Measurements from ENCODE around the gene ARHGDIG.

The ARHGDIG gene

DNA sequence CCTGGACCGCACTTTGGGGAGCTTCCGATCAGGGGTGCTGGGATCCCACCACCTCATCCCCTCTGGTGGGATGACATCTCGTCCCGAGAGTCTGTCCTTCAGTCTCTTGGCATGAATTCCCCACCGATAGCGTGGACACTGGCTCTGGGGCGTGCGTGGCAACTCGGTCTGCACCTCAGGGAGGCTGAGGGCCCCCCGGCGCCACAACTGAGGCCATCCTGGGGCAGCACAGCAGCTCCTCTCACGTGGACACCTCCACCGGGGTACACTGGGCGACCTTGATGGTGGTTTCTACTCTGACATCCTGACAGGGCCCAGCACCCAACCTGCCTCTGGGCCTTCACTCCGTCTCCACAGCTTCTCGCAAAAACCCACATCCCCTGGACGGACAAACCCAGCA is 11.1 kb downstream of the ARHGDIG start:
- TF ChIP-seq, protein P1, sequence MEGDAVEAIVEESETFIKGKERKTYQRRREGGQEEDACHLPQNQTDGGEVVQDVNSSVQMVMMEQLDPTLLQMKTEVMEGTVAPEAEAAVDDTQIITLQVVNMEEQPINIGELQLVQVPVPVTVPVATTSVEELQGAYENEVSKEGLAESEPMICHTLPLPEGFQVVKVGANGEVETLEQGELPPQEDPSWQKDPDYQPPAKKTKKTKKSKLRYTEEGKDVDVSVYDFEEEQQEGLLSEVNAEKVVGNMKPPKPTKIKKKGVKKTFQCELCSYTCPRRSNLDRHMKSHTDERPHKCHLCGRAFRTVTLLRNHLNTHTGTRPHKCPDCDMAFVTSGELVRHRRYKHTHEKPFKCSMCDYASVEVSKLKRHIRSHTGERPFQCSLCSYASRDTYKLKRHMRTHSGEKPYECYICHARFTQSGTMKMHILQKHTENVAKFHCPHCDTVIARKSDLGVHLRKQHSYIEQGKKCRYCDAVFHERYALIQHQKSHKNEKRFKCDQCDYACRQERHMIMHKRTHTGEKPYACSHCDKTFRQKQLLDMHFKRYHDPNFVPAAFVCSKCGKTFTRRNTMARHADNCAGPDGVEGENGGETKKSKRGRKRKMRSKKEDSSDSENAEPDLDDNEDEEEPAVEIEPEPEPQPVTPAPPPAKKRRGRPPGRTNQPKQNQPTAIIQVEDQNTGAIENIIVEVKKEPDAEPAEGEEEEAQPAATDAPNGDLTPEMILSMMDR (IDR thresholded peaks at IDR 0.05; ENCODE audit: borderline replicate concordance, insufficient read depth, low read depth, low read length), result no peak
- H3K4me3 ChIP-seq (ENCODE audit: low read depth, low read length), result no peak overlapping the region

DNA sequence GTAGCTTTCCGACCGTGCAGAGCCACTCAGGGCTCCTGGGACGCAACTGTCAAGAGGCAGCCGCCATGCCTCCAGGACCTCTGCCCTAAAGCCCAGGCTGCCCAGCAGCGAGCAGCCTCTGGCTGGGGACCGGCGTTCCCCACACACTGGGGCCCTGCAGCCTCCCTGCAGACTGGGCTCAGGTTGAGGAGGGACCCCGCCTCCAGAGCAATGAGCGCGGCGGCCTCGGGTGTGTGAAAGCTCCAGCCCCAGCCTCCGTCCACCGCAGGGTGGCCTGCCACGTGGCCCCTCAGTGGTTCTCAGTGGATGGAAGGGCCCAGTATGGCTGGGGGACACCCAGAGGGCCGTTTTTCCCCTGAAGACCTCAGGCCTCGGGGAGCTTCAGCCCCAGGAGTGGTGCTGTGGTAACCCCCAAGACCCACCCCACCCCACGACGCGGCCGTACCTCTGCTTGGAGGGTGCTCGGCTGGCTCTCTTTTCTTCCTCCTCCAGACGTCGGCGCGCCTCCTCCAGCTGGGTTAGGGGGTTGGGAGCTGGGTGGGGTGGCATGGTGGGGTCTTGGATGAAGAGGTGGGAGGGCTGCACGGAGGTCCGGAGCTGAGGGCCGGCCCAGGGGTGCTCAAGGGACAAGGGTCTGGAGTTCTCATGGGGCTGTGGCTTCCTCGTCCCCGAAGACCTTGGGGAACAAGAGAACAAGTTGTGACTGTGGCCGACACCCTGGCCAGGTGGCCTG is 12.8 kb downstream of the ARHGDIG start:
- TF ChIP-seq, protein P1 (IDR thresholded peaks at IDR 0.05; ENCODE audit: borderline replicate concordance, insufficient read depth, low read depth, low read length), result no peak
- no peak overlapping the region for H3K4me3 ChIP-seq (ENCODE audit: low read depth, low read length)

DNA sequence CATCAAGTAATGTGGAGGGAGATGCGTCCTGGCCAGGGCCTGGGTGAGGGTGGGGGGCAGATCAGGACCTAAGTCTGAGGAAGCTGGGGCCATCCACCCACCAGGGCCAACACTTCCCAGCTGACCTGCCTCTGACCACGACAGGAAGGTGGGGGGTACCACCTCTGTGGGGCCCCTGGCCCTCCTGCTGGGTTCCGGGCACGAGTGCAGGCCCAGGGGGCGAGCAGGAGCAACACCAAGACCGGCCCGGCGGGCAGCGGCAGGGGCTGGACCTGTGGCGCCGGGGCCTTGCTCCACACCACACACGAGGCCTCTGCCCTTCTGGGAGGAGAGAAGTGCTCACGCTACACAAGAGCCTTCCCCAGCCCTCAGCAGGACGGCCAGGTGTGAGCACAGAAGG is 15.9 kb downstream of the ARHGDIG start:
- TF ChIP-seq, protein P1 (IDR thresholded peaks at IDR 0.05; ENCODE audit: borderline replicate concordance, insufficient read depth, low read depth, low read length), result no peak

DNA sequence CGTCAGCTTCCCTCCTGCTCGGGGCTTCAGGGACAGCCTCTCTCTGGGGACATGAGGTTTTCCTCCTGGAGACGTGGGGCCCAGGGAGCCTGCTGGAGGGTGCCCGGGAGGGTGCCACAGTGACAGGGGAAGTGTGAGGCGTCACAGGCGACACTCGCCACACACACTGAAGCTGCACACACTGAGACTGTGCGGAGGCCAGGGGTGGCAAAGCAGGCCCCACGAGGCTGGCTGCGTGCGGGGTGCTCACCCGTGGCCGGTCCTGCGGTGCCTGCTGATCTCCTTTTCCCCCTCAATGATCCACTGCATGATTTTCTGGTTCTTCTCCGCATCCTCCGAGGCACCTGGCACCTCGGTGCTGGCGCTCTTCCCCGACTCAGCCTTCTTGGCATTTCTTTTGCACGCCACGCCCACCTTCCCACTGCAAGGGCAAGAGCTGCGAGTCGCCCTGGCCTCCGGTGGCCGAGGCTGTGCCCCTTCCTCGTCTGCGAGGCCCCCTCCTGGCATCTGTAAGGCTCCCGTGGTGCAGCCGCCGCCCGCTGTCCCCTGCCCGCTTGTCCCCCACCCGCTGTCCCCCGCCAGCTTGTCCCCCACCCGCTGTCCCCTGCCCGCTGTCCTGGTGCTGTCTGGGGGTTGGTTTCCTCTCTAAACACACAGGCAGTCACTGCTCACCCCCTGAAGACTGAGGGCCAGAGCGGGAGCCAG is 16.6 kb downstream of the ARHGDIG start:
- no peak overlapping the region for H3K4me3 ChIP-seq (ENCODE audit: low read depth, low read length)
- TF ChIP-seq, protein P1 (IDR thresholded peaks at IDR 0.05; ENCODE audit: borderline replicate concordance, insufficient read depth, low read depth, low read length), result no peak

More for the DNA sequence above, 15.9 kb downstream of the ARHGDIG start:
- H3K4me3 ChIP-seq (ENCODE audit: low read depth, low read length), result no peak overlapping the region

DNA sequence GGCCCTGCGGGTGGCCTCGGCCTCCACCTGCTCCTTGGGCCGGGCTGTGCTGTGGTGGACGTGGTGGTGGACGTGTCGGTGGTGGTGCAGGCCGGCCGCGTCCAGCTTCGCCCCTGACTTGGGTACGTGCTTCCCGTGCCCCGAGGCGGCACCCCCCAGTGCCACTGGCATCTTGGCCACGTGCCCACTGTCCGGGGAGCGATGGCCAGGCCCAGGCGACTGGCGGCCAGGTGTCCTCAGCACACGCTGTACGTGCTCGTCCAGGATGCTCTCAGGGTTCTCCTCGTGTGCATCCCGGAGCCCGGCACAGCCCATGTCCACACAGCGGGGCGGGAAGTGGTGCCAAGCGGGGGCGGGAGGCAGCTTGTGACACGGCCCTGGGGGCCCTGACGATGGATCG is 17.4 kb downstream of the ARHGDIG start:
- TF ChIP-seq, protein P1 (IDR thresholded peaks at IDR 0.05; ENCODE audit: borderline replicate concordance, insufficient read depth, low read depth, low read length), result no peak
- no peak overlapping the region for H3K4me3 ChIP-seq (ENCODE audit: low read depth, low read length)

DNA sequence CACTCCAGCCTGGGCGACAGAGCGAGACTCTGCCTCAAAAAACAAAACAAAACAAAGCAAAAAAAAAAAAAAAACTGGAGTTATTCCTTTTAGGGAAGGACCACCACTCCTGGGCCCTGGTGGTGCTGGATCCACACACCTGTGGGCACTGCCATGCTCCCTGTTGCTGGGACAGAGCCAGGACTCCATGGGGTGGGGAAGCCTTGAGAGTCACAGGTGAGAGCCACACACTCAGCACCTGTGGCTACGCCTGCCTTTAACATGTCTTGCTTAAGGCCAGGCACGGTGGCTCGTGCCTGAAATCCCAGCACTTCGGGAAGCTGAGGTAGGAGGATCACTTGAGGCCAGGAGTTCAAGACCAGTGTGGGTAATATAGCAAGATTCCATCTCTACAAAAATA is 20.8 kb downstream of the ARHGDIG start:
- TF ChIP-seq, protein P1 (IDR thresholded peaks at IDR 0.05; ENCODE audit: borderline replicate concordance, insufficient read depth, low read depth, low read length), result no peak

DNA sequence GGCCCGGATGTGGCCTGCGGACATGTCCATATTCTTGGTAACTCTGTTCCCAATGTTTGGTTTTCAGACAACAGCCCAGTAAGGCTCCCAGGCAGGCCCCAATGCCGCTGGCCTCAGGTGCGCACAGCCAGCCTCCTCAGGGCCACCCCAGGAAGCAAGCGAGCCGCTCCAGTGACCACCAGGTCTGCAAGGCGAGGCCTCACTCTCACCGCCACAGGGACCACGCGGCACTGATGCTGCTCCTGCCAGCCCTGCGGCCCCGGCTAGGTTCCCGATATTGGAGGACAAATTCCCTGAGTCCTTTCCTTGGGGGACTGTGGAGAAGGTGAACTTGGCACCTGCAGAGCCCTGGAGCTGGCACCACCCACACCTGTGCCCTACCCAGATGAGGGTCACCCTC is 21.6 kb downstream of the ARHGDIG start:
- TF ChIP-seq, protein P1 (IDR thresholded peaks at IDR 0.05; ENCODE audit: borderline replicate concordance, insufficient read depth, low read depth, low read length), result no peak
- no peak overlapping the region for H3K4me3 ChIP-seq (ENCODE audit: low read depth, low read length)

More for the DNA sequence above, 20.8 kb downstream of the ARHGDIG start:
- H3K4me3 ChIP-seq (ENCODE audit: low read depth, low read length), result no peak overlapping the region

Data from GM12875 (cell line).